DND-41 (cell line): ENCODE measurements around the gene FRMPD1.

Source experiments
- ATAC-seq: fragments of 200-7000 bp; cut with Tn5 transposase; 3 replicates; pipeline ENCODE4 v1.9.1; 2021; ENCODE audit warnings: low read depth; ENCODE audit not compliant: insufficient read depth
- DNase-seq: peaks from one replicate; pipeline ENCODE4 v3.0.0-alpha.2; 2020
- H2AFZ ChIP-seq: 2 replicates; pipeline ENCODE4 v1.6.0; 2012; ENCODE audit warnings: low read depth, low read length
- H3K27ac ChIP-seq: 2 replicates; pipeline ENCODE4 v1.5.1; 2012; ENCODE audit warnings: low read length, inconsistent platforms
- H3K27me3 ChIP-seq: fragments of 200-600 bp; sonication (generic); 2 replicates; pipeline ENCODE4 v1.6.0; 2012; ENCODE audit warnings: low read length, mild to moderate bottlenecking, inconsistent platforms; ENCODE audit not compliant: insufficient read depth, poor library complexity
- H3K36me3 ChIP-seq: 2 replicates; pipeline ENCODE4 v1.5.1; 2012; ENCODE audit warnings: low read length, inconsistent platforms; ENCODE audit not compliant: insufficient read depth
- H3K4me1 ChIP-seq: 2 replicates; pipeline ENCODE4 v1.5.1; 2012; ENCODE audit warnings: mild to moderate bottlenecking, low read length; ENCODE audit not compliant: insufficient read depth
- H3K4me2 ChIP-seq: 2 replicates; pipeline ENCODE4 v1.6.0; 2012; ENCODE audit warnings: mild to moderate bottlenecking, moderate library complexity, low read length, inconsistent platforms; ENCODE audit not compliant: insufficient read depth
- H3K4me3 ChIP-seq, 2 experiments: fragments of 200-600 bp in 1 of 2; shearing (Covaris generic) in 1 of 2; 2 replicates each; pipeline ENCODE4 v1.5.1; 2012 to 2016; ENCODE audit warnings: inconsistent platforms in 2 of 2, low read length in 2 of 2, mild to moderate bottlenecking in 2 of 2, low read depth in 1 of 2, moderate library complexity in 1 of 2
- H3K79me2 ChIP-seq: 2 replicates; pipeline ENCODE4 v1.6.0; 2012; ENCODE audit warnings: low read length, inconsistent platforms; ENCODE audit not compliant: insufficient read depth
- H3K9ac ChIP-seq: 2 replicates; pipeline ENCODE4 v1.6.0; 2012; ENCODE audit warnings: low read depth, mild to moderate bottlenecking, inconsistent platforms, low read length, moderate library complexity
- H3K9me3 ChIP-seq: 2 replicates; pipeline ENCODE4 v1.5.1; 2012; ENCODE audit warnings: low read length, moderate library complexity, mild to moderate bottlenecking, inconsistent platforms; ENCODE audit not compliant: insufficient read depth, severe bottlenecking
- H4K20me1 ChIP-seq: 2 replicates; pipeline ENCODE4 v1.6.0; 2012; ENCODE audit warnings: low read length; ENCODE audit not compliant: insufficient read depth
- EZH2 ChIP-seq: IDR thresholded peaks from 3 replicates; pipeline ENCODE4 v1.6.1; 2012; ENCODE audit warnings: borderline replicate concordance, low read depth, mild to moderate bottlenecking, moderate library complexity, low read length, inconsistent platforms; ENCODE audit not compliant: severe bottlenecking
- TF ChIP-seq, protein P1 (sequence below): IDR thresholded peaks from 2 replicates; pipeline ENCODE4 v1.5.1; 2012; ENCODE audit warnings: borderline replicate concordance, low read length, moderate library complexity, mild to moderate bottlenecking; ENCODE audit not compliant: poor library complexity, severe bottlenecking; ENCODE audit errors: extremely low read depth

Gene FRMPD1

DNA sequence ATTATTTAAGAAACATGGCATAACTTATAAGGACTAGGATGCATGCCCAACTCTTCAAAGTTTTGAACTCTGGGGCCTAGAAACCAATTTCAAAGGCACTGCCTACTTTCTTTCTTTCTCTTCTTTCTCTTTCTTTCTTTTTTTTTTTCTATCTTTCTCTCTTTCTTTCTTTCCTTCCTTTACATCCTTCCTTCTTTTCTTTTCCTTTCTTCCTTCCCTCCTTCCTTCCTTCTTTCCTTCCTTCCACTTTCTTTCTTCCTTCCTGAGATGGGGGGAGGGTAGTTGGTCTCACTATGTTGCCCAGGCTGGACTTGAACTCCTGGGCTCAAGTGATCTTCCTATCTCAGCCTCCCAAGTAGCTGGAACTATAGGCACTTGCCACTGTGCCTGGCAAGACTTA, 42.5 kb upstream of the FRMPD1 start:
- no peak for ATAC-seq
- DNase-seq: no peak
- H4K20me1 ChIP-seq: no peaks in the 10 kb centered on the region
- H2AFZ ChIP-seq: no peak overlapping the region
- no peak overlapping the region for H3K4me3 ChIP-seq
- no peaks in the 10 kb centered on the region for H3K4me1 ChIP-seq
- H3K9me3 ChIP-seq: no peaks in the 10 kb centered on the region
- no peak overlapping the region for H3K27ac ChIP-seq
- peaks cover 11% of the 10 kb centered on the region for H3K27me3 ChIP-seq
- TF ChIP-seq, protein P1, sequence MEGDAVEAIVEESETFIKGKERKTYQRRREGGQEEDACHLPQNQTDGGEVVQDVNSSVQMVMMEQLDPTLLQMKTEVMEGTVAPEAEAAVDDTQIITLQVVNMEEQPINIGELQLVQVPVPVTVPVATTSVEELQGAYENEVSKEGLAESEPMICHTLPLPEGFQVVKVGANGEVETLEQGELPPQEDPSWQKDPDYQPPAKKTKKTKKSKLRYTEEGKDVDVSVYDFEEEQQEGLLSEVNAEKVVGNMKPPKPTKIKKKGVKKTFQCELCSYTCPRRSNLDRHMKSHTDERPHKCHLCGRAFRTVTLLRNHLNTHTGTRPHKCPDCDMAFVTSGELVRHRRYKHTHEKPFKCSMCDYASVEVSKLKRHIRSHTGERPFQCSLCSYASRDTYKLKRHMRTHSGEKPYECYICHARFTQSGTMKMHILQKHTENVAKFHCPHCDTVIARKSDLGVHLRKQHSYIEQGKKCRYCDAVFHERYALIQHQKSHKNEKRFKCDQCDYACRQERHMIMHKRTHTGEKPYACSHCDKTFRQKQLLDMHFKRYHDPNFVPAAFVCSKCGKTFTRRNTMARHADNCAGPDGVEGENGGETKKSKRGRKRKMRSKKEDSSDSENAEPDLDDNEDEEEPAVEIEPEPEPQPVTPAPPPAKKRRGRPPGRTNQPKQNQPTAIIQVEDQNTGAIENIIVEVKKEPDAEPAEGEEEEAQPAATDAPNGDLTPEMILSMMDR: no peak
- TF ChIP-seq EZH2: no peak
- no peak overlapping the region for H3K9ac ChIP-seq
- no peak overlapping the region for H3K4me2 ChIP-seq
- no peaks in the 10 kb centered on the region for H3K36me3 ChIP-seq
- no peaks in the 10 kb centered on the region for H3K79me2 ChIP-seq

DNA sequence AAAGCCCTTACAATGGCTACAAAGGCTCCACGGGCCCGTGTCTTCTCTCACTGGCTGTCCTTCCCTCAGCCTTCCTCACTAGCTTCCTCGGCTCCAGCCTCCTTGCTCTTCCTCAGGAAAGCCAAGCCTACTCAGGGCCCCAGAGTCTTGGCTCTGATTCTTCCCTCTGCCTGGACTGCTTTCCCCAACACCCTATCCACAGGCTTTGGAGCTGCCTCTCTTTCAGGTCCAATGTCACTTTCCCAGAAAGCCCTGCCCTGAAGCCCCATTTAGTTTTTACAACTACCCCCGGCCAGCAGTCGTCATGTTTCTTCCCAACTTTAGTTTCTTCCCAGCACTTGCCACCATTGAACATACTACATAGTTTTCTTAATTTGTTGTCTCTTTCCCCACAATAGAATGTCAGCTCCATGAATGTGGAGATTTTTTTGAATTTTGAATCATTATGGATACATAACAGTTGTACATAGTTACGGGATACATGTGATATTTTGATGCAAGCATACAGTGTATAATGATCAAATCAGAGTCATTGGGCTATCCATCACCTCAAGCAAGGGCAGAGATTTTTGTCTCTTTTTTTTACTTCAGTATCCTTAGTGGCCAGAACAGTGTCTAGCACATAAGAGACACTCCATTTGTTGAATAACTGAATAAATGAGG, 40.9 kb upstream of the FRMPD1 start:
- H3K36me3 ChIP-seq: no peaks in the 10 kb centered on the region
- ATAC-seq (no peak), DNase-seq (no peak)
- H3K9me3 ChIP-seq: no peaks in the 10 kb centered on the region
- H3K9ac ChIP-seq: no peak overlapping the region
- H3K79me2 ChIP-seq: no peaks in the 10 kb centered on the region
- H2AFZ ChIP-seq: no peak overlapping the region
- no peaks in the 10 kb centered on the region for H4K20me1 ChIP-seq
- H3K4me3 ChIP-seq: no peak overlapping the region
- peaks cover 6% of the 10 kb centered on the region for H3K27me3 ChIP-seq
- no peaks in the 10 kb centered on the region for H3K4me1 ChIP-seq
- no peak overlapping the region for H3K4me2 ChIP-seq
- H3K27ac ChIP-seq: no peak overlapping the region
- TF ChIP-seq EZH2: no peak
- TF ChIP-seq, protein P1: no peak

DNA sequence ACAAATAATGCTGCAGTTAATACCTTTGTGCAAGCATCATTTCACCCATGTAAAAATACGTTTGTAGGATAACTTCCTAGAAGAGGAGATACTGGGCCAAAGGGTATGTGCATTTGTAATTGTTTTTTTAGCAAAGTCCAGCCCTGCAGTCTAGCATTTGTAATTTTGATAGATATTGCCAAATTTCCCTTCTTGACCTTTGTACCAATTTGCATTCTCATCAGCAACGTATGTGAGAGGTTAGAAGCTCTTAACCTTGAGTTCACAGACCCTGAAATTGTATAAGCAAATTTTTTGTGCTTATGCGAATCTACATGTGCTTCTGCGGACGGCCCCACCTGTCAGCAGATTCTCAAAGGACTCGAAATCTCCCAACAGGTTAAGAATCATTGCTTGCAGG, 39.7 kb upstream of the FRMPD1 start:
- H3K79me2 ChIP-seq: no peaks in the 10 kb centered on the region
- H3K36me3 ChIP-seq: no peaks in the 10 kb centered on the region
- H3K4me2 ChIP-seq: no peak overlapping the region
- H2AFZ ChIP-seq: no peak overlapping the region
- no peaks in the 10 kb centered on the region for H3K9me3 ChIP-seq
- DNase-seq (no peak), ATAC-seq (no peak)
- no peaks in the 10 kb centered on the region for H3K4me1 ChIP-seq
- peaks cover 6% of the 10 kb centered on the region for H3K27me3 ChIP-seq
- no peak overlapping the region for H3K9ac ChIP-seq
- no peak overlapping the region for H3K4me3 ChIP-seq
- no peaks in the 10 kb centered on the region for H4K20me1 ChIP-seq
- no peak overlapping the region for H3K27ac ChIP-seq
- TF ChIP-seq EZH2: no peak
- TF ChIP-seq, protein P1: no peak

DNA sequence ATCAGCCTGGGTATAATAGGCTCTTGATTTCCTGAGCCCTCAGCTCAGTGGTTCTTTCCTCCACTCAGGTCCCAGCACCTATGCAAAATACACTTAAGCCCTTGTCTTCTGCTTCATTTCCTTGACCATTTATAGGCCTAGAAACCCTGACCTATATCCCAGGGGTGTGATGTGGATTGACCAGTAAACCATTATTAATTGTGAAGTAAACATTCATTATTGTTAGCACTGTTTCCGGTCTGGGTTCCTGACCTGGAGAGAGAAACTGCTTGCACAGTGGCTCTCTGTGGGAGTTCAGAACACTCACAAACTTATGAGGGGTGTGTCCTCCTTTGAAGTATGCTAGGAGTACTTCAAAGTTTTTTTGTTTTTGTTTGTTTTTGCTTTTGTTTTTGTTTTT, 38.8 kb upstream of the FRMPD1 start:
- H2AFZ ChIP-seq: no peak overlapping the region
- H3K27ac ChIP-seq: no peak overlapping the region
- no peaks in the 10 kb centered on the region for H3K79me2 ChIP-seq
- H3K9ac ChIP-seq: no peak overlapping the region
- no peak for DNase-seq
- H3K9me3 ChIP-seq: no peaks in the 10 kb centered on the region
- H3K36me3 ChIP-seq: no peaks in the 10 kb centered on the region
- peaks cover 4% of the 10 kb centered on the region for H3K27me3 ChIP-seq
- H3K4me1 ChIP-seq: no peaks in the 10 kb centered on the region
- ATAC-seq: no peak
- no peaks in the 10 kb centered on the region for H4K20me1 ChIP-seq
- no peak overlapping the region for H3K4me2 ChIP-seq
- TF ChIP-seq EZH2: no peak
- TF ChIP-seq, protein P1: no peak
- H3K4me3 ChIP-seq: no peak overlapping the region
